Spleen (tissue), 11 donors: ENCODE measurements around the gene PTPRN2. TPM values are rescaled to one million over a fixed set of nuclear protein-coding genes. Genes with fewer than 3 reads are reported as not detected.

Experiments used
- DNase-seq: peaks from one replicate; pipeline ENCODE4 v3.0.0-alpha.2; 2020
- H3K27ac ChIP-seq, 8 donors: fragments of 200-600 bp; sonication (generic) in 7 of 8; 1 replicate in 4 of 8; 2 replicates in 4 of 8; pipeline versions ENCODE4 v1.5.0 to v1.8.0; 2016 to 2021; ENCODE audit warnings: inconsistent platforms in 4 of 8, mild to moderate bottlenecking in 4 of 8, moderate library complexity in 1 of 8
- H3K27me3 ChIP-seq, 7 donors: fragments of 200-600 bp; sonication (generic) in 6 of 7; replicated peaks in 1 of 7; 1 replicate in 4 of 7; 2 replicates in 3 of 7; pipeline versions ENCODE4 v1.5.0 to v1.8.0; 2016 to 2021; ENCODE audit warnings: inconsistent platforms in 3 of 7, mild to moderate bottlenecking in 1 of 7
- H3K36me3 ChIP-seq, 6 donors: fragments of 200-600 bp; sonication (generic) in 5 of 6; 1 replicate in 4 of 6; 2 replicates in 2 of 6; pipeline versions ENCODE4 v1.5.0 to v1.8.0; 2016 to 2021; ENCODE audit warnings: inconsistent platforms in 2 of 6
- H3K4me1 ChIP-seq, 6 donors: fragments of 200-600 bp; sonication (generic) in 5 of 6; 1 replicate in 3 of 6; 2 replicates in 3 of 6; pipeline versions ENCODE4 v1.5.0 to v1.8.0; 2016 to 2021; ENCODE audit warnings: inconsistent platforms in 3 of 6
- H3K4me3 ChIP-seq, 8 donors: fragments of 200-600 bp; sonication (generic) in 7 of 8; 1 replicate in 4 of 8; 2 replicates in 4 of 8; pipeline versions ENCODE4 v1.5.0 to v1.8.0; 2016 to 2021; ENCODE audit warnings: inconsistent platforms in 4 of 8, mild to moderate bottlenecking in 4 of 8, moderate library complexity in 2 of 8
- H3K9me3 ChIP-seq, 8 donors: fragments of 200-600 bp; sonication (generic) in 7 of 8; 1 replicate in 4 of 8; 2 replicates in 4 of 8; pipeline versions ENCODE4 v1.5.0 to v1.8.0; 2016 to 2021; ENCODE audit warnings: inconsistent platforms in 4 of 8
- CTCF ChIP-seq, 11 experiments: fragments of 200-600 bp in 7 of 11; fragments of 450-650 bp in 4 of 11; sonication (generic) in 4 of 11; IDR thresholded peaks in 8 of 11; conservative IDR thresholded peaks in 3 of 11; 1 replicate in 7 of 11; 2 replicates in 4 of 11; pipeline versions ENCODE4 v1.4.0 to v1.8.0; 2016 to 2021; ENCODE audit warnings: antibody characterized with exemption in 11 of 11, inconsistent platforms in 4 of 11, mild to moderate bottlenecking in 1 of 11
- POLR2A ChIP-seq, 3 donors: fragments of 450-650 bp; IDR thresholded peaks; one replicate each; pipeline ENCODE4 v1.5.1; 2017; ENCODE audit warnings: antibody characterized with exemption in 3 of 3, mild to moderate bottlenecking in 1 of 3
- POLR2AphosphoS5 ChIP-seq, 3 donors: sonication (generic); formaldehyde crosslinking; IDR thresholded peaks; one replicate each; pipeline ENCODE4 v1.5.1; 2017; ENCODE audit warnings: antibody characterized with exemption in 3 of 3
- WGBS, 5 donors: extraction: QIAGEN DNeasy Blood & Tissue Kit in 3 of 5; methylation state at CpG; one replicate each; pipeline versions ENCODE4 v1.1.5 to v1.1.7; 2013 to 2018; 5-methylcytosine and 5-hydroxymethylcytosine counted together
- intact Hi-C: fragments of 100-400 bp; cut with DNase I; formaldehyde crosslinking; loops from one replicate; pipeline ENCODE4 v1.15.0; 2023; ENCODE audit warnings: low total_unique reads
- polyA plus RNA-seq, 3 donors: library from polyadenylated mRNA; stranded (reverse); fragments of 200-250 nt; gene quantifications; one replicate each; pipeline ENCODE4 v1.2.1, GENCODE V29; 2013
- total RNA-seq, 7 donors: library from RNA; depleted of rRNA in 3 of 7; stranded (reverse); fragments of >200 nt in 3 of 7; fragmentation: NEBNext Ultra II Directional in 4 of 7; extraction: Animal tissue kit (Norgen Biotek cat#: 25700) in 4 of 7; gene quantifications; one replicate each; pipeline versions ENCODE4 v1.1.0 to v1.2.1, GENCODE V29; 2016 to 2021
- donor health status: healthy with polysubstance abuse.
- donor health status: DM: no; HTN: no; CAD: no; lungs with moderate emphysema.
- donor health status: DM: no; HTN: no; CAD: no.
- donor health status: Bipolar disorder and iron deficiency.
- donor health status: healthy.
- donor health status: DM: no; HTN: no; CAD: no.
- donor health status: DM: yes; HTN: yes; CAD: no.

Gene PTPRN2
- total and polyA plus RNA-seq, 10 donors = 7.0 to 22.8 (median 16.8) TPM

- no peak for DNase-seq
- Histone ChIP-seq H3K27ac (no peak overlapping the region), H3K9me3 (no peaks in the 10 kb centered on the region), H3K4me3 (no peak overlapping the region), H3K4me1 (no peaks in the 10 kb centered on the region), H3K27me3 (peaks cover 0 to 15% (median 0%) of the 10 kb centered on the region in 7 donors), H3K36me3 (no peaks in the 10 kb centered on the region)
- 73 to 83% (median 75%) methylated on average over 8 of the region's 8 CpGs for WGBS, 5 donors
- intact Hi-C loops = no loop called here
- TF ChIP-seq POLR2A (IDR thresholded peaks at IDR 0.05) (no peak), POLR2AphosphoS5 (IDR thresholded peaks at IDR 0.05) (no peak), CTCF (IDR thresholded peaks at IDR 0.05 in 8 of 11, conservative IDR thresholded peaks at IDR 0.05 in 3 of 11) (no peak)
Measured at GRCh38 chr7:158405324-158405723, 182.3 kb downstream of the PTPRN2 start.

GRCh38 chr7:158404031-158404761, 183.4 kb downstream of the PTPRN2 start:
- intact Hi-C loops = no loop called here
- Histone ChIP-seq H3K27me3 (peaks cover 0 to 15% (median 0%) of the 10 kb centered on the region in 7 donors), H3K4me1 (no peaks in the 10 kb centered on the region), H3K9me3 (peaks cover 0 to 8% (median 6%) of the 10 kb centered on the region in 8 donors), H3K27ac (no peak overlapping the region), H3K36me3 (no peaks in the 10 kb centered on the region), H3K4me3 (no peak overlapping the region)
- DNase-seq = no peak
- TF ChIP-seq POLR2A (IDR thresholded peaks at IDR 0.05) = no peak
- TF ChIP-seq CTCF (IDR thresholded peaks at IDR 0.05 in 8 of 11, conservative IDR thresholded peaks at IDR 0.05 in 3 of 11) = no peak
- no peak for TF ChIP-seq POLR2AphosphoS5 (IDR thresholded peaks at IDR 0.05)
- 71 to 80% (median 74%) methylated on average over 20 to 23 of the region's 23 CpGs for WGBS, 5 donors

GRCh38 chr7:158403013-158403821, 184.4 kb downstream of the PTPRN2 start:
- intact Hi-C loops = no loop called here
- Histone ChIP-seq H3K4me3 (no peak overlapping the region), H3K4me1 (no peaks in the 10 kb centered on the region), H3K36me3 (no peaks in the 10 kb centered on the region), H3K9me3 (peaks cover 0 to 18% (median 15%) of the 10 kb centered on the region in 8 donors), H3K27me3 (peaks cover 0 to 15% (median 0%) of the 10 kb centered on the region in 7 donors), H3K27ac (no peak overlapping the region)
- 73 to 83% (median 81%) methylated on average over 19 to 21 of the region's 21 CpGs for WGBS, 5 donors
- no peak for DNase-seq
- TF ChIP-seq POLR2A (IDR thresholded peaks at IDR 0.05) (no peak), POLR2AphosphoS5 (IDR thresholded peaks at IDR 0.05) (no peak), CTCF (IDR thresholded peaks at IDR 0.05 in 8 of 11, conservative IDR thresholded peaks at IDR 0.05 in 3 of 11) (no peak)

GRCh38 chr7:158402471-158402870, 185.2 kb downstream of the PTPRN2 start:
- Histone ChIP-seq H3K27ac (no peak overlapping the region), H3K27me3 (peaks cover 0 to 15% (median 0%) of the 10 kb centered on the region in 7 donors), H3K9me3 (peaks cover 0 to 23% (median 19%) of the 10 kb centered on the region in 8 donors), H3K36me3 (no peaks in the 10 kb centered on the region), H3K4me1 (no peaks in the 10 kb centered on the region), H3K4me3 (no peak overlapping the region)
- intact Hi-C loops = no loop called here
- DNase-seq = no peak
- WGBS, 5 donors = 59 to 70% (median 67%) methylated on average over 8 to 11 of the region's 11 CpGs
- no peak for TF ChIP-seq CTCF (IDR thresholded peaks at IDR 0.05 in 8 of 11, conservative IDR thresholded peaks at IDR 0.05 in 3 of 11)
- TF ChIP-seq POLR2A (IDR thresholded peaks at IDR 0.05) = no peak
- no peak for TF ChIP-seq POLR2AphosphoS5 (IDR thresholded peaks at IDR 0.05)
